ENCODE data around the gene TAF1B. TPM values are rescaled to one million over a fixed set of nuclear protein-coding genes. Genes with fewer than 3 reads are reported as not detected.

Gene TAF1B
- total RNA-seq, 1 donor from 2014 or later: 14.6 TPM

DNA sequence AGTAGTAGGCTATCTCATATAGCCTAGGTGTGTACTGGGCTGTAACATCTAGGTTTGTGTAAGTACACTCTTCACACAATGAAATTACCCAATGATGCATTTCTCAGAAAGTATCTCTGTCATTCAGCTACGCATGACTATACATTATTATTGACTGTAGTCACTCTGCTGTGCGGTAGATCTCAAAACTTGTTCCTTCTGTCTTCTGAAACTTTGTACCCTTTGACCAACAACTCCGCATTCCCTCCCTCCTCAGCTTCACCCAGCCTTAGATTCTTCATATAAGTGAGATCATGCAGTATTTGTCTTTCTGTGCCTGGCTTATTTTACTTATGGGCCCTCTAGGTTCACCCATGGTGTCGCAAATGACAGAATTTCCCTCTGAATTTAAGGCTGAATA is 49.0 kb downstream of the TAF1B start:
- TF ChIP-seq, protein P1, sequence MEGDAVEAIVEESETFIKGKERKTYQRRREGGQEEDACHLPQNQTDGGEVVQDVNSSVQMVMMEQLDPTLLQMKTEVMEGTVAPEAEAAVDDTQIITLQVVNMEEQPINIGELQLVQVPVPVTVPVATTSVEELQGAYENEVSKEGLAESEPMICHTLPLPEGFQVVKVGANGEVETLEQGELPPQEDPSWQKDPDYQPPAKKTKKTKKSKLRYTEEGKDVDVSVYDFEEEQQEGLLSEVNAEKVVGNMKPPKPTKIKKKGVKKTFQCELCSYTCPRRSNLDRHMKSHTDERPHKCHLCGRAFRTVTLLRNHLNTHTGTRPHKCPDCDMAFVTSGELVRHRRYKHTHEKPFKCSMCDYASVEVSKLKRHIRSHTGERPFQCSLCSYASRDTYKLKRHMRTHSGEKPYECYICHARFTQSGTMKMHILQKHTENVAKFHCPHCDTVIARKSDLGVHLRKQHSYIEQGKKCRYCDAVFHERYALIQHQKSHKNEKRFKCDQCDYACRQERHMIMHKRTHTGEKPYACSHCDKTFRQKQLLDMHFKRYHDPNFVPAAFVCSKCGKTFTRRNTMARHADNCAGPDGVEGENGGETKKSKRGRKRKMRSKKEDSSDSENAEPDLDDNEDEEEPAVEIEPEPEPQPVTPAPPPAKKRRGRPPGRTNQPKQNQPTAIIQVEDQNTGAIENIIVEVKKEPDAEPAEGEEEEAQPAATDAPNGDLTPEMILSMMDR (conservative IDR thresholded peaks at IDR 0.05; ENCODE audit: low read depth, low read length): no peak
- no peak for DNase-seq (ENCODE audit: low read depth)
- no peak overlapping the region for H3K4me3 ChIP-seq (ENCODE audit: low read depth, low read length)

DNA sequence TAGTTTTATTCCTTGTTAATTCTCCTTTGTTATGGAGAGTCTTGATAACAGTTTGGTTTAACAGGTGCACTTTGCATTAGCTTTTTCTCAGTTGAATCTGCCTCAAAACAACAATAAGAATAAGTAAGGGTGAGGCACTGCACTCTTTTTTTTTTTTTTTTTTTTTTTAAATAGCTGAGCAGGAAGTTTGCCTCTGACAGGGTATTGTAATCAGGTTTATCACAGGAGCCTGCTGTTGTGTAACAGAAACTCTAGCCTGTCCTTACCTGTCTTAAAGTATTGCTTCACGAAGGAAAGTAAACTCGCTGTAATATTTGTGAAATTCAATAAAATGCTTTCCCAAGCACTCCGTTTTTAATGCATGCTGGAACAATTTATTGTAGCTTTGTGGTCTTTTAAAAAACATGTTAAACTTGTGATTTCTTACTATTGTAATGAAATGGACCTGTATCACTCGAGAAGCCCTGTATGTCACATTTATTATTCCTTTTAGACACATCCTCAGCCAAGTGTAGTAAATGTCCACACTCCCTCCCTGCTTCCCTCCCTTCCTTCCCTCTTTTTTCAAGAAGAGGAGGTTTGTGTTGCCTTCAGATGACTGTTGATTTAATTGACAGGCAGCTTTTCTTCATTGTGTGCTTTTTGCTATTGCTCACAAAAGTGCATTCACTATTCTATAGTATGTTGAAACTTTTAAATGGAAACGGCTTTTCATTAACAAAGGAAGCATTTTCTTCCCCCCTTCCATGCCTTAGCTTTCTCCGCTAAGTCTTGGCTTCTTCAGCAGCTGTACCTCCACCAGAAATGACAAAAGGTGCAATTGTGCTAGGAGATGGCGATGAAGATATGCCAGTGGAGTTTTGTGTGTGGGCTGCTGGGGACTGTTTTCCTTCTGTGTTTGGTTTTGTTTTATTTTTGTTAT is 52.7 kb downstream of the TAF1B start:
- no peak overlapping the region for H3K4me3 ChIP-seq (ENCODE audit: low read depth, low read length)
- no peak for DNase-seq (ENCODE audit: low read depth)
- TF ChIP-seq, protein P1 (conservative IDR thresholded peaks at IDR 0.05; ENCODE audit: low read depth, low read length): no peak

DNA sequence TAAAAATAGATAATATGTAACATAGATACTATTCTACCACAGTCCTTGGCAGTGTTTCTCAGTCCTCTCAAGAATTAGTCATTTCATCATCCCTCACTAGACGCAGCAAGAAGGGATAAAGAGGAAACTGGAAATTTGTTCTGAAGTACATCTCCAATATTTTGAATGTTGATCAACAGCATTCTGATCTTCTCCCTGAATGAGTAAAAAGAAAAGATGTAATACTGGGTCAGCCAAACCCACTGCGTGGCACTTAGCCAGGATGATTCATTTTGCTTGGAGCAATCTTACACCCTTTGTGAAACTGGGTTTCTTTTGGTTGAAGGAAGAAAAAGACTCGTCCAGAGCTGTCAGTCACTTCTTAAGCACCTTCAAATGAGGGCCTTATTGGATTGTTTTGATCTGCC is 54.1 kb downstream of the TAF1B start:
- DNase-seq (ENCODE audit: low read depth): peak; percentile 43
- TF ChIP-seq, protein P1 (conservative IDR thresholded peaks at IDR 0.05; ENCODE audit: low read depth, low read length): no peak
- no peak overlapping the region for H3K4me3 ChIP-seq (ENCODE audit: low read depth, low read length)

DNA sequence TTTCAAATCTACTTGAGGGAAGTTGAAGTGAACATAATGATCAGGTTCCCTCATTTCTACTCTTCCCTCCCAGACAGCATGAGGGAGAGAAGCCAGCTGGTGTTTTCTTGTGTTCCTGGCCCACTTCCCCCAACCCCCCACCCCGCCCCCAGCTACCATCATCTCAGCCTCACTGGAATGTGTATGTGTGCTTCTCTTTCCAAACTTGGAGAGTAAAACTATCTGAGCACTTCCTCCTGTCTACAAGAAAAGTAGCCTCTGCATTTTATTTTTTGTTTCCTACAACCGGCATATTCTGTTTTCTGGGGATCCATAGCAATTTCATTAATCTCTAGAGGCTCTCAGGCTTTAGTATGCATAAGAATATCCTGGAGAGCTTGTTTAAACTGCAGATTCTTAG is 54.6 kb downstream of the TAF1B start:
- no peak for DNase-seq (ENCODE audit: low read depth)
- TF ChIP-seq, protein P1 (conservative IDR thresholded peaks at IDR 0.05; ENCODE audit: low read depth, low read length): no peak

DNA sequence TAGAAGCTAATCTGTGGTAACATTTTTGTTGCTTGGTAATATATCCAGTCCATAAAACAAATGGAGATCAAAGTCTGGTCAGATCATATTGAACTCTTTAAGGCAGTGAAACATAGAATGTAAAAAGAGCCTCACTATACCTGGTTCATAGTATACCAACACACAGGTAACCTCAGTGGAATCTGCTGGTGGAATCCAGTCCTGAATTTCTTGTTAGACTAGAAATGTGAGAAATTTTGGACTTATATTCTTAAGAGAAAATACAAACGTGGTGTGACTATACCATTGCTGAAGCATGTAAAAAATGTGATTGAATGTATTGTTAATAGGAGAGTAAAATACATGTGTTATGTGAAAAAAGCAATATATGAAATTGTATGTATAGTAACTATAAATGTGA is 62.1 kb downstream of the TAF1B start:
- TF ChIP-seq, protein P1 (conservative IDR thresholded peaks at IDR 0.05; ENCODE audit: low read depth, low read length): no peak
- no peak overlapping the region for H3K4me3 ChIP-seq (ENCODE audit: low read depth, low read length)
- no peak for DNase-seq (ENCODE audit: low read depth)

More for the DNA sequence above, 54.6 kb downstream of the TAF1B start:
- no peak overlapping the region for H3K4me3 ChIP-seq (ENCODE audit: low read depth, low read length)

DNA sequence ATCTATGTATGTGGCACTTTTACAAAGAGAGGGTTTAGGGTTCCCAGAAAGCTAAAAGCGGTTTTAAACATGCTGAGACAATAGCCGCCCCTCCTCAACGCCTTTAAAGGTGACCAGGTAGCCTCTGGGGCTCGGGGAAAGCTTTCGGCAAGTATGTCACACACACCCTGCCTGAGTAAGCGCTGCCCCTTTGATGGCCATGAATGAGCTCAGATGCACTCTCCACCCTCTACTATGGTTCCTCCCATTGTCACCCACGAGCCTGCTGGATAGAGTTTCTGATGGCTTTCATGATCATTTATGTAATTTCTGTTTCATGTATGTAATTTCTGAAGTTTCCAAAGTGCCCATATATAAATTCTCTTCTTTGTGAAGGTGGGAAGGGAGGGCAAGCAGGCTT is 64.1 kb downstream of the TAF1B start:
- no peak overlapping the region for H3K4me3 ChIP-seq (ENCODE audit: low read depth, low read length)
- TF ChIP-seq, protein P1 (conservative IDR thresholded peaks at IDR 0.05; ENCODE audit: low read depth, low read length): no peak
- DNase-seq (ENCODE audit: low read depth): no peak

DNA sequence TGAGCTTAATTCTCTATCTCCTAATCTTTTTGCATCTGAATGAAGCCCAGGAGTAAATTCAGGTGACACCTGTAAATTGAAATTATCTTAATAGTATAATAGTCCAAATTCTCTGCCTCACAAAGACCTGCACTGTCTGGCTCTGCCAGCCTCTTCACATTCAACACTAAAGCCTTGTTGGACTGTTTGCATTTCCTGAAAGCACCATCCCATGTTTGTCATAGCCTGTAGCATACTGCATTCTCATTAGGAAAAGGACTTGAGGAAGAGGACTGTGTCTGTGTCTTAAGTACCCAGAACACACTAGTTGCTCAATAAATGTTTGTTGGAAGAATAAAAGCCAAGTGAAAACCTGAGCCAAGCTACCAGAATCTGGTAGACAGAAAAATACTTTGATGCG is 65.4 kb downstream of the TAF1B start:
- no peak for DNase-seq (ENCODE audit: low read depth)
- H3K4me3 ChIP-seq (ENCODE audit: low read depth, low read length): no peak overlapping the region
- TF ChIP-seq, protein P1 (conservative IDR thresholded peaks at IDR 0.05; ENCODE audit: low read depth, low read length): no peak

All from epithelial cell of proximal tubule (primary cell).